Colonic mucosa (tissue), 4 donors: ENCODE data around the gene USP15. TPM values are rescaled to one million over a fixed set of nuclear protein-coding genes. Genes with fewer than 3 reads are reported as not detected.

ENCODE experiments used
- DNase-seq: peaks from one replicate; pipeline ENCODE4 v3.0.0-alpha.2; 2020
- H3K27ac ChIP-seq: fragments of 200-600 bp; one replicate; pipeline ENCODE4 v1.8.0; 2021
- H3K27me3 ChIP-seq: fragments of 200-600 bp; one replicate; pipeline ENCODE4 v1.8.0; 2021
- H3K36me3 ChIP-seq: fragments of 200-600 bp; one replicate; pipeline ENCODE4 v1.8.0; 2021
- H3K4me1 ChIP-seq: fragments of 200-600 bp; one replicate; pipeline ENCODE4 v1.8.0; 2021; ENCODE audit warnings: mild to moderate bottlenecking
- H3K4me3 ChIP-seq: fragments of 200-600 bp; one replicate; pipeline ENCODE4 v1.8.0; 2021
- H3K9ac ChIP-seq, 2 donors: one replicate each; pipeline ENCODE4 v1.7.0; 2013; ENCODE audit warnings: control low read depth in 2 of 2, low read depth in 2 of 2, low read length in 2 of 2
- H3K9me3 ChIP-seq: fragments of 200-600 bp; one replicate; pipeline ENCODE4 v1.8.0; 2021
- intact Hi-C: fragments of 100-400 bp; cut with DNase I; formaldehyde crosslinking; loops from one replicate; pipeline ENCODE4 v1.14.1; 2022
- total RNA-seq, 2 donors: library from RNA; stranded (reverse); fragmentation: NEBNext Ultra II Directional in 1 of 2; extraction: Animal tissue kit (Norgen Biotek cat#: 25700) in 1 of 2; gene quantifications; one replicate each; pipeline ENCODE4 v1.2.1, GENCODE V29; 2021
- TF ChIP-seq, protein P1 (sequence below): fragments of 200-600 bp; IDR thresholded peaks from one replicate; pipeline ENCODE4 v1.8.0; 2022; ENCODE audit warnings: antibody characterized with exemption, mild to moderate bottlenecking
- donor health status: healthy.
- donor health status: DM: no; HTN: no; CAD: no.
- donor health status: DM: no; HTN: no; CAD: no.

USP15 gene
- 10 to 100 TPM; 50.3 to 63.0 TPM for total RNA-seq

DNA sequence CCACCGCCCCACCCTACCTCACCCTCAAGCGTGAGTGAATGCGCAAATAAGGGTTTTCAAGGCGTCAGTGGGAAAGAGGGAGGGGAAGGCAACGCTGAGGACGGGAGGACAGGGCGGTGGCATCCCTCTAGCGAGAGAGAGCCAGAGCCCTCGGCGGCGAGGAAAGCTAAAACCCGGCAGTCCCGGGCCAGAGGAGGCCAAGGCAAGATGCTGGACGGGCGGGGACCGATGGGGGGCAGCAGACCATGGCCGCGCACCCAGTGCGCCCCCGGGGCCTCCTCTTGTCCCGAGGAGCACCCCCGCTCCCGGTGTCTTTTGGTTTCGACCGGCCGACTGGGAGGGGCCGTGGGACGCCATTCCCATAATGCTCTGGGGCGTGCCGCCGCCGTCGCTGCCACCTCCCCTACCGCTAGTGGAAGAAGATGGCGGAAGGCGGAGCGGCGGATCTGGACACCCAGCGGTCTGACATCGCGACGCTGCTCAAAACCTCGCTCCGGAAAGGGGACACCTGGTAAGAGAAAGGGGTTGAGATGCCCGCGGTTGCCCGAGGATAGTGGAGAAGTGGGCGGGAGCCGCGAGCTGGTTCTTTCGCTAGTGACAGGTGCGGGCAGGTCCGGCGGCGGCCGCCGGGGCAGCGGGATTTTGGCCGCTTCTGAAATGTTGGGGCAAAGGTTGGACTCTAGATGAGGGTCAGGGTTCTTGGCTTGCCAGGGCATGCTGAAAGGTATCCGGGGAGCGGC, at the start of gene USP15:
Gene USP15 (plus strand): TSS at position 412 of the 740 bp plus-strand sequence. CDS start 11 bp downstream, at position 423.
- peak; percentile 95 for DNase-seq
- Histone ChIP-seq H3K27me3 (no peaks in the 10 kb centered on the region), H3K36me3 (no peaks in the 10 kb centered on the region), H3K9ac (peak within 1 kb of the TSS; percentile 86 to 93), H3K27ac (peak within 1 kb of the TSS; percentile 97), H3K4me3 (peak within 1 kb of the TSS; percentile 96), H3K9me3 (no peaks in the 10 kb centered on the region), H3K4me1 (peaks cover 13% of the 10 kb centered on the region)
- intact Hi-C loops = loop anchor here (5.0 kb wide), 1 partner anchor 342 kb away; no protein-coding TSS in a partner anchor
- TF ChIP-seq, protein P1, sequence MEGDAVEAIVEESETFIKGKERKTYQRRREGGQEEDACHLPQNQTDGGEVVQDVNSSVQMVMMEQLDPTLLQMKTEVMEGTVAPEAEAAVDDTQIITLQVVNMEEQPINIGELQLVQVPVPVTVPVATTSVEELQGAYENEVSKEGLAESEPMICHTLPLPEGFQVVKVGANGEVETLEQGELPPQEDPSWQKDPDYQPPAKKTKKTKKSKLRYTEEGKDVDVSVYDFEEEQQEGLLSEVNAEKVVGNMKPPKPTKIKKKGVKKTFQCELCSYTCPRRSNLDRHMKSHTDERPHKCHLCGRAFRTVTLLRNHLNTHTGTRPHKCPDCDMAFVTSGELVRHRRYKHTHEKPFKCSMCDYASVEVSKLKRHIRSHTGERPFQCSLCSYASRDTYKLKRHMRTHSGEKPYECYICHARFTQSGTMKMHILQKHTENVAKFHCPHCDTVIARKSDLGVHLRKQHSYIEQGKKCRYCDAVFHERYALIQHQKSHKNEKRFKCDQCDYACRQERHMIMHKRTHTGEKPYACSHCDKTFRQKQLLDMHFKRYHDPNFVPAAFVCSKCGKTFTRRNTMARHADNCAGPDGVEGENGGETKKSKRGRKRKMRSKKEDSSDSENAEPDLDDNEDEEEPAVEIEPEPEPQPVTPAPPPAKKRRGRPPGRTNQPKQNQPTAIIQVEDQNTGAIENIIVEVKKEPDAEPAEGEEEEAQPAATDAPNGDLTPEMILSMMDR = peak; percentile 46

DNA sequence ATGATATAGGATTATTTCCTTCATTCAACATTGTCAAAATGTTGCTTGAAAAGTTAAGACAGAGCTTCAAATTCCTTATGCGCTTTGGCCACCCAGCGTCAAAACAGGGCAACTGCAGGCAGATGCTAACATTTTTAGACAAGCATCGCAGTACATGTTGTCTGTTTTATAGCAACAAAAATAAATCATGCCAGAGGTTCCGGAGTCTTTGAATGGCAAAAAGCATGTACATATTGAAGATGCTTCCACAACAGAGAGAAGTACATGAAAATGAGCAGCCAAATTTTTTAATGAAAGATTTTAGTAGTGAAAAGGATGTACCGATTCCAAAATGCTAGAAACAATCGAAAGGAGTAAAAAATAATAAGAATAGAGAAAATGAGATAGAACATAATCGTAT, 49.8 kb upstream of the USP15 start:
- intact Hi-C loops = no loop called here
- no peak overlapping the region for H3K9ac ChIP-seq
- H3K9me3 ChIP-seq = no peaks in the 10 kb centered on the region
- no peaks in the 10 kb centered on the region for H3K27me3 ChIP-seq
- no peaks in the 10 kb centered on the region for H3K36me3 ChIP-seq
- DNase-seq = no peak
- no peaks in the 10 kb centered on the region for H3K4me1 ChIP-seq
- H3K4me3 ChIP-seq = no peak overlapping the region
- TF ChIP-seq, protein P1 = peak; percentile 85
- no peak overlapping the region for H3K27ac ChIP-seq

DNA sequence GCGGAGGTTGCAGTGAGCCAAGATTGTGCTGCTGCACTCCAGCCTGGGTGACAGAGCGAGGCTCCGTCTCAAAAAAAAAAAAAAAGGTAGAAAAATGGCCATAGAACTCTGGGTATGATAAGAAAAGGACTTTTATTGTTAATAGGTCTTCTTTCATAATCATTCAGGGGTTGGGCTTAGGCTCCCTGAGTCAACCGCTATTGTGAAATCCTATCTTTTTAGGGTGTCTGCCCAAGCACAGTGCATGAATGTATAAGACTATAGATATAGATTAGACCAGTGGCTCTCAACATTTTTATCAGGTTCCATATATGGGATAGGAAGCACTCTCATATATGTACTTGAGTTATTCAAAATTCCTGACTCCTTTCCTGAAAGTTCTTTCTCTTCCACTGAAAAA, 48.7 kb upstream of the USP15 start:
- intact Hi-C loops = no loop called here
- Histone ChIP-seq H3K4me1 (no peaks in the 10 kb centered on the region), H3K36me3 (no peaks in the 10 kb centered on the region), H3K9me3 (no peaks in the 10 kb centered on the region), H3K4me3 (no peak overlapping the region), H3K27me3 (no peaks in the 10 kb centered on the region), H3K9ac (no peak overlapping the region), H3K27ac (no peak overlapping the region)
- TF ChIP-seq, protein P1 = no peak
- no peak for DNase-seq

DNA sequence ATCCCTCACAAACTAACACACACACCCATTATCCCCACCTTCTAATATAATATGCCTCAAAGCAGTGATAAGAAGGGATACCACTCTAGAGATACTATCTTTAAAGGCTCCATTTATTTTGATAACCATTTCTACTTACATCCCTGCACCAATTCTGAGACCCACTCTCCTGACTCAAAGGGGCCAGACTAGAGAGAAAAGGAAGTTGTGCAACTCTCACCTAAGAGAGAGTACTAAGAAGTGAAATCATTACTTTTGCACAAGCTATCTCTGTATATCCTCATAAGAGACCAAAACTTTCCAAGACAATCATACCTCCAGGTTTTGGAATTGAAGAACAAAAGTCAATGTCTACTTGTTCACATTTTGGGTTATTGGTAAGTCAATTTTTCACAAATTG, 45.4 kb upstream of the USP15 start:
- no peak overlapping the region for H3K27ac ChIP-seq

DNA sequence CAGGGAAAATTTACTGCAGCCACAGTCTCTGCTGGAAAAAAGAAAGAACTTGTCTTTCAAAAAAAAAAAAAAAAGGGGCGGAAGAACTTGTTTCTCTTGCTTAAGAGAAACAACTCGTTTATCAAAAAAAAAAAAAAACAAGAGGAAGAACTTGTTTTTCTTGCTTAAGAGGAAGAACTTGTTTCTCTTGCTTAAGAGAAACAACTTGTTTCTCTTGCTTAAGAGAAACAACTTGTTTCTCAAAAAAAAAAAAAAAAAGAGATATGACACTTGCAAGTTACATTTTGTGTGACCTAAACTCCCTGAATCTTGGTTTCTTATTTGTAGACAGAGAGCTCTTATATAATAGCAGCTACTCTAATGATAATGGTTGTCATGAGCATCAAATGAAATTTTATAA, 44.7 kb upstream of the USP15 start:
- Histone ChIP-seq H3K27ac (no peak overlapping the region), H3K36me3 (no peaks in the 10 kb centered on the region), H3K4me3 (no peak overlapping the region), H3K9ac (no peak overlapping the region), H3K27me3 (no peaks in the 10 kb centered on the region), H3K4me1 (no peaks in the 10 kb centered on the region), H3K9me3 (no peaks in the 10 kb centered on the region)
- TF ChIP-seq, protein P1 = no peak
- no peak for DNase-seq
- intact Hi-C loops = no loop called here

More for the DNA sequence above, 45.4 kb upstream of the USP15 start:
- H3K36me3 ChIP-seq = no peaks in the 10 kb centered on the region
- intact Hi-C loops = no loop called here
- no peak for DNase-seq
- no peak overlapping the region for H3K9ac ChIP-seq
- H3K4me3 ChIP-seq = no peak overlapping the region
- H3K9me3 ChIP-seq = no peaks in the 10 kb centered on the region
- no peaks in the 10 kb centered on the region for H3K27me3 ChIP-seq
- TF ChIP-seq, protein P1 = no peak
- H3K4me1 ChIP-seq = no peaks in the 10 kb centered on the region
